Right hindlimb (tissue), 1 donor: ENCODE measurements around the gene SORCS2.

Experiments
- DNase-seq: peaks from one replicate; pipeline ENCODE4 v3.0.0-alpha.2; 2018

Gene SORCS2

GRCh38 chr4:7294176-7294756 is 101.9 kb downstream of the SORCS2 start:
- DNase-seq = no peak

DNA sequence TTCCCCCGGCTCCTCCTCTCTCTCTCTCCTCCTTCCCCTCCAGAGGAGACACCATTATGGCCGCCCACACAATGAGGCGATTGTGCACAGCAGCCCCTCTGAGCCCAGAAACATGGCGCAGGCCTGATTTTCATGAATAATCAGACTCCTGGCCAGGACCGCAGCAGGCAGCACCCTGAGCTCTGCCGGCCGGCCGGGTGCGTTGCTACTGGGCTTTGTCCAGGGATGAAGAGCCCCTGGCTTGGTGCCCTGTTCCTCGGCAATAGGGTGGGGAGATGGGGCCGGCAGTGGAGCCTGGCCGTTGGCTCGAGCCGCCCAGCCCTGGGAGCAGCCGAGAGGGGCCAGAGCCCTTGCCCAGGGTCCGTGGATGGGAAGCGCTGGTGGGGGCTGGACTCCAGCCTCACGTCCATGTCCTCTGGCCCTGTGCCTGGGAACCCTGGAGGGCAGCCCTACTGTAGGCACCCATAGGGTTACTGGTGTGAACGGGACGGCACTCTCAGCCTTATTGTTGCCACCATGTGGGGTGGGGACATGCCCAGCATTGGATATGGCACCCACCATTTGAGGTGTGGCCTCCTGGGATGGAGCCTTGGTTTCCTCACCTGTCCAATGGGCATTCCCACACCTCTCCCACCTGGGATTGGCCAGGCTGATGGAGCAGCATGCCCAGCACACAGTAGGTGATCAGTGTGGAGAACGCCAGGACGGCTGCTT is 103.0 kb downstream of the SORCS2 start:
- no peak for DNase-seq

DNA sequence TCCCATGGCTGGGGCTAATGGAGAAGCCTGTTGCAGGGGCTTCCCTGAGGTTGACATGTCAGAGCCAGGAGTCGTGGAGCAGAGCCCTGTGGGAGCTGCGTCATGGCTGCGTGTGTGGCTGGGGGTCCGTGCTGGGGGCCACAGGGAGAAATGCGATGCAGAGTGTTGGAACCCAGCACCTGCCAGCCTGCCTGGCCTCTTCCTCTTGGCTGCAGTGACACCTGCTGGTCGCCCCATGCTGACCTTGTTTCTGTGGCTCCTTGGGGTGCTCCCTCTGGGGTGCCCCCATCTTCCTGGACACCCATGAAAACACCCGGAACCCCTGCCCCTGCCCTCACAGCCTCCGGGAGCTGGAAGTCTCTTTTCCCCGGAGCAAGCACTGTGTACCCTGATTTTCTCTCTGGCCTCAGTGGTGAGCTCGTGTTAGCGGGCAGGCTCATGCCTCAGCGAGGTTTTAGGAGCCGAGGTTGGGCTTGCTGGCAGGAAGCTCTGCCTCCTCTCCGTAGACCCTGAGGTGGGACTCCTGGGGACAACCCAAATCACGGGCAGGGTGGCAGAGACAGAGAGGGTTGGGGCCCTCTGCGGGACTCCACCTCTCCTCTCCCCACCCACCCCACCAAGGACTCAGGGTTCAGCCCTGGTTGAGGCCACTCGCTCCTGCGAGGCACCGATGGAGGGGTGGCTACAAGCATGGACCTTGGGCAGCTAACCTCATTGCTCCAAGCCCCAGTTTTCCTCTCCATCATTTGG is 103.7 kb downstream of the SORCS2 start:
- DNase-seq = peak; percentile 61

DNA sequence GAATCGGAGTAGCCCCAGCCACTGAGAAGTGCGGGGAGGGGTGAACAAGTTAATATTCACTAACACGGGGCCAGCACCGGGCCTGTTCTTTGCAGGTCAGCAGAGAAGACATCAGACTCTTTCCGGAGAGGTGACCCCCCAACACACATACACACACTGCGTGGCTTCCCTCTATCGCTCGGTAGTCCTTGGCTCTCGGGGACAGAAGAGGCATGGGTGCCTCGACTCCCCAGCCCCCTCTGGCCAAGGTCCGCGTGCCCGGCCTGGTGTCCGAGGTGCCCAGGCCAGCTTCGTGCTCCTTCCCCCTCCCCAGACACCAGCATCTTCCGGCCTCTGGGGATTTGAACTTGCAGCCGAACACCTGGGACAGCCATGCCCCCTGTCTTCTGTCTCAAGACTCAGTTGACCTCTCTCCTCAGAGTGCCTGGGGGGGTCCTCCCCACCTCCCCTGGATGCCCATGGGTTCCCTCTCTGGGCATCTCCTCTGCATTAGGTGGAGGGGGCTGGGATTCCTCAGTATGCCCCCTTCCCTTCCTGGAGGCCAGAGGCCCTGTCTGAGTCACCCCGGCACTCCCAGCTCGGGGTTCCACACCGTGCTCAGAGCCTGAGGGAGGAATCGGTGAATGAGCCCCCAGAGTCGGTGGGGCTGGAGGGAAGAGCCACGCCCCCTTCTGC is 104.5 kb downstream of the SORCS2 start:
- no peak for DNase-seq

GRCh38 chr4:7297374-7297773 is 105.0 kb downstream of the SORCS2 start:
- DNase-seq = no peak

DNA sequence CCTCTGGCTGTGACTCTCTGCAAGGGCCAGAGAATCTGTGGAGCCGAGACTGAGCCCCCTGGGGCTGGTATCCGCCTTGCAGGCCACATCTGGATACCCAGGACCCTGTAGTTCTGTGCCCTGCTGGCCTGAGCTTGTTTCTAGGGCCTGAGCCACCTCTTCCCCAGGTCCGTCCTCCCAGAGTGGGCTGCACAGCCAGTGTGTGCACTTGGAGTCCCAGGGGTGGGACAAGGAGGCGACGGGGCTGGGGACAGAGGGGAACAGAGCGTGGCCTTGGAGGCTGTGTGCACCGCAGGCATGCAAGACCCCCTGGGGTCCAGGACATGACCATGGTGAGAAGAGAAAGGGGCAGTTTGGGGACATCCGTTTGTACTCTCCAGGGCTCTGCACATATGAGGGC is 105.5 kb downstream of the SORCS2 start:
- DNase-seq = no peak

- no peak for DNase-seq
These were observed 106.3 kb downstream of the SORCS2 start for GRCh38 chr4:7298619-7299009.

- DNase-seq = no peak
These were observed 106.9 kb downstream of the SORCS2 start for GRCh38 chr4:7299010-7299907.

DNA sequence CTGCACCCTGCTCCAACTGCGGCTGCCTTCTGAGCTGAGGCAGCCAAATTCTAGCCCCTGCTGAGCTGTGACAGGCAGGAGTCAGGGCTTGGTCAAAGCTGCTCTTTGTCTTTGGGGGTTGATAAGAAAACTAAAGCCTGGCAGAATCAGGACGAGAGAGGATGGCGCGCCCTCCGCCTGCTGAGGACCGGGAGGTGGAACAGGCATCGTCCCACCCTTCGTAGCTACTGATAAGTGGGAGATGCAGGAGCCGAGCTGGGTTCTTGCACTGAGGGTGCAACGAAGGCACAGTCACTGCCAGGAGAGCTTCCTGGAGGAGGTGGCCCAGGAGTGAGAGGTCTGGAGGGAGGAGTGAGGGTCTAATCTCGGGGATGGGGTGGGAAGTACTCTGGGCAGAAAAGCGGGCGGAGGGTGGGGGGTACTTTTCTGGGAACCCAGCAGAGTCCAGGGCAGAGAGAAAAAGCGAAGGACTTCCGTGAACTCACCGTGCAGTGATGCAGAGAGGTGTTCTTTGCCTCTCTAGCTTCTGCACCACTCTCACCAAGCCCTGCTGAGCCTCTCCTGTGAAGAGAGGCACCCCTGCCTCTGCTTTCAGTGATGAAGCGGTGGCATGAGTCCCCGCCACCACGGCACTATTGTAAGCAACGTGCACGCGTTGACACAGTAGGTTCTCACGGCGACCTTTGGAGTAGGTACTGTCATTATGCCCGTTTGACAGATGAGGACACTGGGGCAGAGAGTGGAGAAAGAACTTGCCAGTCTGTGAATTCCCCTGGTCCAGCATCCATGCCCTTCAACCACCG is 107.8 kb downstream of the SORCS2 start:
- DNase-seq = no peak

GRCh38 chr4:7300711-7301095 is 108.4 kb downstream of the SORCS2 start:
- DNase-seq = no peak

DNA sequence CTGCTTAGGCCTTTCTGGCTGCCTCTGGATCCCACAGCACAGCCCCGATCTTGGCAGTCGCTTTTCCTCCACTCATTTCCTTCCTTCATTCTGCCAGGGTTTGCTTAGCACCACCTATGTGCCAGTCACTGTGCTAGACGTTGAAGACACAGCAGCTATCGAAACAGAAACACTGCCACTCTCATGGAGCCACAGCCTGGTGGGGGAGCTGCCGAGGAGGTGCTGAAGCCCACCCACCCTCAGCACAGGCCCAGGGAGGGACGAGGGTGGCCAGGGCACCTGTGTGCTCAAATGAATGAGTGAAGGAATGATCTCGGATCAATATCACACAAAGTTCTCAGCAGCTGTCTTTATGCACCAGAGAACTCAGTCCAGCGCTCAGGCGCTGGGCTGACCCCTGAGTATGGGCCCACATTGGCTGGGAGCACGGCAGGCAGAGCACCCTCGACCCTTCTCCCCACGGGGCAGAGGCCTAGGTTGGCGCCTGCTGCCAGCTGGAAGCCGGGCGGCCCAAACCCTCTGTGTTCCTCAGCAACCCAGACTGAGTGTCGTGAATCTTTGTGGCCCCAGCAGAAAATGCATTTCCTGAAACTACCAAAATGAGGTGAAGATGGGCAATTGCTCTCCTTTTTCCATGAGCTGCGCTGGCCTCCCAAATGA is 108.9 kb downstream of the SORCS2 start:
- DNase-seq = no peak

- DNase-seq = no peak
These were observed 109.7 kb downstream of the SORCS2 start for GRCh38 chr4:7301846-7302630.

GRCh38 chr4:7302781-7303404 is 110.6 kb downstream of the SORCS2 start:
- DNase-seq = no peak

GRCh38 chr4:7303561-7303960 is 111.2 kb downstream of the SORCS2 start:
- DNase-seq = no peak

DNA sequence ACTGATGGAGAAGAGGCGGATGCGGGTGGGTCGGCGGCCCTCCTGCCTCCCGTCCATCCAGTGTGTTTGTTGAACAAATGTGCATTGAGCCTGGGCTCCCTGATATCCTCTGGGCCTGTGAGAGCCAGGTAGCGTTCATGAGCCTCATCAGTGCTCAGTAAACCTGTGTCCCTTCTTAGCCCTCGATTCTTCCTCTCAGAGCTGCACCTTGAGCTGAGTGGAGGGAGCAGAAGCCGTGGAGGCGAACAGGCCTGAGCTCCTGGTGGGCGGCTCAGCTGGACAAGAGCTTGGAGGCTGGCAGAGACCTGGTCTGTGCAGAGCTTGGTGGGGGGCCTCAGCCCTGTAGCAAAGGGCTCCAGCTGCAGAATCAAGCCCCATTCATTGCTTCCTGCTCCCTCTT is 112.1 kb downstream of the SORCS2 start:
- no peak for DNase-seq

GRCh38 chr4:7306021-7306965 is 114.0 kb downstream of the SORCS2 start:
- DNase-seq = no peak

GRCh38 chr4:7306986-7307385 is 114.6 kb downstream of the SORCS2 start:
- no peak for DNase-seq

GRCh38 chr4:7307394-7308099 is 115.2 kb downstream of the SORCS2 start:
- no peak for DNase-seq
